AG09319 (cell line): Measurements from ENCODE around the gene FAM228A.
"Not testable (repeated sequence)": the region's sequence is repeated elsewhere in the genome, so short reads cannot be mapped to it uniquely, and the experiment has no call there.

ENCODE experiments used
- DNase-seq: peaks from one replicate; pipeline ENCODE4 v3.0.0-alpha.2; 2010; ENCODE audit warnings: low read depth; ENCODE audit errors: extremely low read depth
- TF ChIP-seq, protein P1 (sequence below): IDR thresholded peaks from 2 replicates; pipeline ENCODE4 v1.5.1; 2011; ENCODE audit warnings: low read depth, mild to moderate bottlenecking, inconsistent platforms, low read length, moderate library complexity

The FAM228A gene

DNA sequence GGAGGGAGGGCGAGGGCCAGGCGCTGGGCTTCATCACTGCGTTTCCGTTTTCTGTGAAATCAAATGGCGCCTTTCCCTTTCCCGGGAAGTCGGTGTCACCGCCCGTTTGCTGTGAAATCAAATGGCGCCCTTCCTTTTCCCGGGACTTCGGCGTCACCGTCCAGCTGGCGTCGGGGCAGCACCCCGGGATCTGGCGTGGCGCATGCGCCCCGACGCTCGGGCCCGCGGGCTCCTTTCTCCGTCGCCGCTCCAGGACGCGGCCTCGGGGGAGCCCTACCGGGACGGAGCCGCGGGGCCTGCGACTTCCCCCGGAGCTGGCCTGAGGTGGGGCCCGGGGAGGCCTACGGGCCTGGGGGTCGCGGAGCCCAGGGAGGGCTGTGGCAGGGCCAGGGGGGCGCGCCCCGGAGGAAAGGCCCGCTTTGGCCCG is at the start of gene FAM228A:
TSS of gene FAM228A (plus strand) at position 203 of the 427 bp plus-strand sequence. CDS start 428 bp downstream, outside the sequence.
- DNase-seq: no peak
- TF ChIP-seq, protein P1, sequence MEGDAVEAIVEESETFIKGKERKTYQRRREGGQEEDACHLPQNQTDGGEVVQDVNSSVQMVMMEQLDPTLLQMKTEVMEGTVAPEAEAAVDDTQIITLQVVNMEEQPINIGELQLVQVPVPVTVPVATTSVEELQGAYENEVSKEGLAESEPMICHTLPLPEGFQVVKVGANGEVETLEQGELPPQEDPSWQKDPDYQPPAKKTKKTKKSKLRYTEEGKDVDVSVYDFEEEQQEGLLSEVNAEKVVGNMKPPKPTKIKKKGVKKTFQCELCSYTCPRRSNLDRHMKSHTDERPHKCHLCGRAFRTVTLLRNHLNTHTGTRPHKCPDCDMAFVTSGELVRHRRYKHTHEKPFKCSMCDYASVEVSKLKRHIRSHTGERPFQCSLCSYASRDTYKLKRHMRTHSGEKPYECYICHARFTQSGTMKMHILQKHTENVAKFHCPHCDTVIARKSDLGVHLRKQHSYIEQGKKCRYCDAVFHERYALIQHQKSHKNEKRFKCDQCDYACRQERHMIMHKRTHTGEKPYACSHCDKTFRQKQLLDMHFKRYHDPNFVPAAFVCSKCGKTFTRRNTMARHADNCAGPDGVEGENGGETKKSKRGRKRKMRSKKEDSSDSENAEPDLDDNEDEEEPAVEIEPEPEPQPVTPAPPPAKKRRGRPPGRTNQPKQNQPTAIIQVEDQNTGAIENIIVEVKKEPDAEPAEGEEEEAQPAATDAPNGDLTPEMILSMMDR: no peak

DNA sequence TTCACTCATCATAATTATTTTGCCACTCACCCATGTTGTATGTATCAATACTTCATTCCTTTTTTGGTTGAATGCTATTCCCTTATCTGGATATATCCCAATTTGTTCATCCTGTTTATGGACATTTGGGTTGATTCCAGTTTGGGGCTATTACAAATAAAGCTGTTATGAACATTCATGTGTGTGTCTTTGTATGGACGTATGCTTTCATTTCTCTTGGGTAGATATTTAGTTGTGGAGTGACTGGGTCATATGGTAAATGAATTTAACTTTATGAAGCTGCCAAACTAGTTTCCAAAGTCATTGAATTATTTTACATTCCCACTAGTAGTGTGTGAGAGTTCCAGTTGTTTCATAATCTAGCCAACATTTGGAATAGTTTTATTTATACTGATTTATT is 48.9 kb upstream of the FAM228A start:
- DNase-seq: no peak
- TF ChIP-seq, protein P1: no peak

DNA sequence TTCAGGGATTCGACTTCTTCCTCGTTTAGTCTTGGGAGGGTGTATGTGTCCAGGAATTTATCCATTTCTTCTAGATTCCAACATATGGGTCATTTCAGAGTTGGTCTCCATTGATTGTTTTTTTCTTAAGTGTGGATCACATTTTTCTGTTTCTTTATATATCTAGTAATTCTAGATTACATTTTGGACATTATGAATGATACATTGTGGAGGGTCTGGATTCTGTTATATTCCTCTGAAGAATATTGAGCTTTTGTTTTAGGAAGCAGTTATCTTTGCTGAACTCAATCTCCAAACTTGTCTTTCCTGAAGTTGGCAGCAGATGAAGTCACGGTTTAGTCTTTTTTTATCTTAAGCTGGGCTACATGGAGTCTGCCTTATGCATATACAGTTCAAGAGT is 42.3 kb upstream of the FAM228A start:
- TF ChIP-seq, protein P1: no peak
- no peak for DNase-seq

- DNase-seq: not testable (repeated sequence)
Observed at GRCh38 chr2:24140305-24140704, 34.5 kb upstream of the FAM228A start.

DNA sequence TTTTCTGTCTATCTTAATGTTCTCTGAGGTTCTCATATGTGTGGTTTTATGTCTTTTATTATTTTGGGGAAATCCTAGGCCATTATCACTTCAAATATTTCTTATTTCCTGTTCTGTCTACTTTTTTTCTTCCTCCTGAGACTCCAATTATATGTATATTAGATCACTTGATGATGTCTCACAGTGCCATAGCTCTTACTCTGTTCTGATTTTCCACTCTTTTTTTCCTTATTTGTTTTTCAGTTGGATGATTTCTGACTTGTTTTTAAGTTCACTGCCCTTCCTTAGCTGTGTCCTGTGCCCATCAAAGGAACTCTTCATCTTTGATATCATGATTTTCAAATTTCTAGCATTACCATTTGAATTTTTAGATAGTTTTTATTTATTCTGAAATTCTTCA is 27.5 kb upstream of the FAM228A start:
- TF ChIP-seq, protein P1: no peak
- no peak for DNase-seq

DNA sequence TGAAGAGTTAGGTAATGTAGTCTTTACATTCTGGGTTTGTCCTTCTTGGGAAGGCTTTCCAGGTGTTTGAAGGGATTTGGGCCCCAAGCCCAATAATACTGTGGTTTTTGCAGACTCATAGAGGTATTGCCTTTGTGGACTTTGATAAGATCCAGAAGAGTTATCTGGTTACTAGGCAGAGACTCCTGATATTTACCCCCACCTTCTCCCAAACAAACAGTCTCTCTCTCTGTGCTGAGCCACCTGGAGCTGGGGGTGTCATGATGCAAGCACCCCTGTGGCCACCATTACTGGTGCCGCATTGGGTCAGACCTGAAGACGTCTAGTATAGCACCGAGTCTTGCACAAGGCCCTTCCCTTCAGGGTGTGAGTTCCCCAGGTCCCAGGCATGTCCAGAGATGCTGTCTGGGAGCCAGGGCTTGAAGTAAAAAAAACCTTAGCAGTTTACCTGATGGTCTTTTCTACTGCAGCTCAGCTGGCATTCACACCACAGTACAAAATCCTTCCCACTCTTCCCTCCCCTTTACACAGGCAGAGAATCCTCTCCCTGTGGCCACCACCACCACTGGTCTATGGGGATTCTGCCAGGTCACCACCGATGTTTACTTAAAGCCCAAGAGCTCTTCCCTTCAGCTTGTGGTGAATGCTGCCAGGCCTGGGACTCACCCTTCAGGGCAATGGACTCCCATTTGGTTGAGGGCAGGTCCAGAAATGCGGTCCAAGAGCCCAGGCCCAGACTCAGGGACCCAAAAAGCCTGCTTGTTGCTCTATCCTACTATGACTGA is 22.2 kb upstream of the FAM228A start:
- TF ChIP-seq, protein P1: no peak
- DNase-seq: no peak

DNA sequence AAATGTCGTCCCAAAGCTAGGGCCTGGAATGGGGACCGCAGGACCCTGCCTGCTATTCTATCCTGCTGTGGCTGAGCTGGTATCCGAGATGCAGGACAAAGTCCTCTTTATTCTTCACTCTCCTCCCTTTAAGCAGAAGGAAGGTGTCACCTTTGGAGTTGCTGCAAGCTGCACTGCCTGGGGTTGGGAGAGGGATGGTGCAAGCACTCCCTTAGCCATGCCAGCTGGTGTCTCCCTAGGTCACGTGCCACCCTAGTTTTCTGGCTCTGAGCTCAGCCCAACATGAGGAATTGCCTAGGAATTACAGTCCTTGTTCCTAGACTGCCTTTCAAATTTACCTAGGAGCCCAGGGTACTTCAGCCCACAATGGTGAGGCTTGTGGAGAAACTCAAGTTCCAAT is 21.4 kb upstream of the FAM228A start:
- DNase-seq: no peak
- TF ChIP-seq, protein P1: no peak

DNA sequence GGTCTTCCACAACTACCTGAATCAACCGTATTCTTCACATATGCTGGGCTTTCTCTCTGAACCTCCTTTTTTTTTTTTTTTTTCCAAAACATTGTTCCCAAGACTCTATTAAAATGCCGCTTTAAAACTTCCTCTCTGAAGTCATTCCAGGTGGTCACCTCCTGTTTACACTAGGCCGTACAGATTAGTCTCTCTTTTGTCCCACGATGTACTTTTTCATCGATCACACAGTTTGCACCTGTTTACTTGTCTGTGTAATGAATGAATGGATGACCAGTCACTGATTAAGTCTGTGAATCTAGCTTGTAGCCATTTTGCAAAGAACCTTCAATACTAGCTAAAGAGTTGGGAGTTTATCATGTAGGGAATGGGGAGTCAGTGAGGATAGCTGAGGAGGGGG is 16.7 kb upstream of the FAM228A start:
- TF ChIP-seq, protein P1: no peak
- no peak for DNase-seq
